Left lung (tissue), 10 donors: Measurements from ENCODE around the gene IP6K1. TPM values are rescaled to one million over a fixed set of nuclear protein-coding genes. Genes with fewer than 3 reads are reported as not detected.

Source experiments
- ATAC-seq: fragments of 200-7000 bp; cut with Tn5 transposase; one replicate; pipeline ENCODE4 v1.9.1; 2020; ENCODE audit warnings: moderate library complexity
- DNase-seq, 4 donors: peaks; one replicate each; pipeline ENCODE4 v3.0.0-alpha.2; 2013 to 2020
- H3K27ac ChIP-seq, 2 donors: fragments of 200-600 bp; sonication (generic) in 1 of 2; one replicate each; pipeline versions ENCODE4 v1.5.0 to v1.8.0; 2020 to 2021
- H3K27me3 ChIP-seq, 2 donors: fragments of 200-600 bp; sonication (generic) in 1 of 2; one replicate each; pipeline versions ENCODE4 v1.5.0 to v1.8.0; 2020 to 2021
- H3K36me3 ChIP-seq, 2 donors: fragments of 200-600 bp; sonication (generic) in 1 of 2; one replicate each; pipeline versions ENCODE4 v1.5.0 to v1.8.0; 2020 to 2021
- H3K4me1 ChIP-seq, 2 donors: fragments of 200-600 bp; one replicate each; pipeline ENCODE4 v1.8.0; 2021
- H3K4me3 ChIP-seq, 2 donors: fragments of 200-600 bp; sonication (generic) in 1 of 2; one replicate each; pipeline versions ENCODE4 v1.5.0 to v1.8.0; 2020 to 2021; ENCODE audit warnings: mild to moderate bottlenecking in 1 of 2
- H3K9me3 ChIP-seq, 2 donors: fragments of 200-600 bp; sonication (generic) in 1 of 2; one replicate each; pipeline versions ENCODE4 v1.5.0 to v1.8.0; 2020 to 2021
- CTCF ChIP-seq, 2 donors: fragments of 200-600 bp; sonication (generic) in 1 of 2; IDR thresholded peaks; one replicate each; pipeline versions ENCODE4 v1.5.0 to v1.8.0; 2021; ENCODE audit warnings: antibody characterized with exemption in 2 of 2
- intact Hi-C, 2 donors: fragments of 100-400 bp; cut with DNase I; formaldehyde crosslinking; loops; one replicate each; pipeline versions ENCODE4 v1.11.2 to v1.14.2; 2022
- polyA plus RNA-seq, 6 donors: library from polyadenylated mRNA; unstranded; fragments of 120-200 nt; gene quantifications; one replicate each; pipeline ENCODE4 v1.2.1, GENCODE V29; 2013; ENCODE audit not compliant: insufficient read length in 6 of 6
- total RNA-seq, 2 donors: library from RNA; stranded (reverse); fragmentation: NEBNext Ultra II Directional; extraction: Animal tissue kit (Norgen Biotek cat#: 25700); gene quantifications; one replicate each; pipeline ENCODE4 v1.2.1, GENCODE V29; 2021
- donor health status: DM: no; HTN: yes; CAD: no.
- donor health status: DM: no; HTN: no; CAD: no.

IP6K1 gene
- total and polyA plus RNA-seq, 8 donors = 31.8 to 51.2 (median 44.7) TPM

- intact Hi-C loops = loop anchor here in 1 of 2 donors (10.0 kb wide), 1 partner anchor 122 kb away; no protein-coding TSS in a partner anchor
- peaks cover 0 to 39% of the 10 kb centered on the region in 2 donors for H3K36me3 ChIP-seq
- DNase-seq (peak in 1 of 4 donors; percentile 43), ATAC-seq (no peak)
- H3K27me3 ChIP-seq = no peaks in the 10 kb centered on the region
- no peak overlapping the region for H3K4me3 ChIP-seq
- H3K9me3 ChIP-seq = no peaks in the 10 kb centered on the region
- TF ChIP-seq CTCF (IDR thresholded peaks at IDR 0.05) = no peak
- no peaks in the 10 kb centered on the region for H3K4me1 ChIP-seq
- no peak overlapping the region for H3K27ac ChIP-seq
Measured at GRCh38 chr3:49712631-49713317, 73.6 kb downstream of the IP6K1 start.

GRCh38 chr3:49712166-49712565 is 74.2 kb downstream of the IP6K1 start:
- no peaks in the 10 kb centered on the region for H3K9me3 ChIP-seq
- H3K27me3 ChIP-seq = no peaks in the 10 kb centered on the region
- H3K36me3 ChIP-seq = peaks cover 0 to 38% of the 10 kb centered on the region in 2 donors
- H3K27ac ChIP-seq = no peak overlapping the region
- no peak overlapping the region for H3K4me3 ChIP-seq
- ATAC-seq (no peak), DNase-seq (peak in 1 of 4 donors; percentile 46)
- TF ChIP-seq CTCF (IDR thresholded peaks at IDR 0.05) = no peak
- H3K4me1 ChIP-seq = no peaks in the 10 kb centered on the region
- intact Hi-C loops = loop anchor here in 1 of 2 donors (10.0 kb wide), 1 partner anchor 123 kb away; no protein-coding TSS in a partner anchor

GRCh38 chr3:49711489-49711888 is 74.9 kb downstream of the IP6K1 start:
- H3K9me3 ChIP-seq = no peaks in the 10 kb centered on the region
- peak in 1 of 4 donors; percentile 24 for DNase-seq
- no peak for ATAC-seq
- no peaks in the 10 kb centered on the region for H3K27me3 ChIP-seq
- no peak overlapping the region for H3K27ac ChIP-seq
- intact Hi-C loops = loop anchor here in 1 of 2 donors (10.0 kb wide), 1 partner anchor 123 kb away; no protein-coding TSS in a partner anchor
- H3K4me3 ChIP-seq = no peak overlapping the region
- H3K36me3 ChIP-seq = peaks cover 0 to 38% of the 10 kb centered on the region in 2 donors
- H3K4me1 ChIP-seq = no peaks in the 10 kb centered on the region
- no peak for TF ChIP-seq CTCF (IDR thresholded peaks at IDR 0.05)

- intact Hi-C loops = loop anchor here in 1 of 2 donors (10.0 kb wide), 1 partner anchor 125 kb away; no protein-coding TSS in a partner anchor
Measured at GRCh38 chr3:49709852-49710251, 76.5 kb downstream of the IP6K1 start.

More at GRCh38 chr3:49709852-49710251, 76.5 kb downstream of the IP6K1 start:
- H3K36me3 ChIP-seq = peaks cover 0 to 42% of the 10 kb centered on the region in 2 donors
- H3K4me3 ChIP-seq = no peak overlapping the region
- H3K4me1 ChIP-seq = no peaks in the 10 kb centered on the region
- ATAC-seq = no peak
- TF ChIP-seq CTCF (IDR thresholded peaks at IDR 0.05) = no peak
- H3K27me3 ChIP-seq = no peaks in the 10 kb centered on the region
- H3K27ac ChIP-seq = no peak overlapping the region
- DNase-seq = no peak
- no peaks in the 10 kb centered on the region for H3K9me3 ChIP-seq
